NCI-H526 (cell line): ENCODE results near the gene USP32.

Experiments used
- DNase-seq, 2 experiments: peaks; one replicate each; lab custom pipeline; 2025; lab: John Stamatoyannopoulos, UW

USP32 gene

DNA sequence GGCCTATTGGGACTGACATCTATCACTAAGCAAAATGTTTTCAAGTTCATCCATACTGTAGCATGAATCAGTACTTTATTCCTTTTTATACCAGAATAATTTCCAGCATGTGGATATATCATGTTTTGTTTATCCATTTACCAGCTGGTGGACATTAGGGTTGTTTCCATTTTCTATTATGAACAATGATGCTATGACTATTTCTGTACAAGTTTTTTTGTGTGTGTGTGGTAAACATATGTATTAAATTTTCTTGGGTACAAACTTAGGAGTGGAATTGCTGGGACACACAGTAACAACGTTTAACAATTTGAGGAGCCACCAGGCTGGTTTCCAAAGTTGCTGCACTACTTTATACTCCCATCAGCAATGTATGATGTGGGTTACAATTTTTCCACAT lies 91.0 kb downstream of the USP32 start:
- DNase-seq = no peak

DNA sequence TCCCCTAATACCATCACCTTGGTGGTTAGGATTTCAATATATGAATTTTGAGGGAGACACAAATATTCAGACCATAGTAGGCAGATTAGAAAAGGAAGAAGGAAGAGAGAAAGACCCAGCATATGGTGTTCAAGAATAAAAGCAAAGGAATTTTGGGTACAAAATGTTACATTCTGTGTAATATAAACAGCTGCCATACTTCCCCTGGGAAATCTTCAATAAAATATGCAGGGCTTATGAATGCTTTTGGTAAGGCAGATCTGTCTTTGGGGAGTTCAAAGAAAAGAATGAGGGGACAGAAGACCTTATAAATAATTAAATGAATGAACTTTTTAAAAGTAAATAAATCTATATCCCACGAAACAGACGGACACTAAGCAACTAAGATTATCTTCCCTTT lies 91.9 kb downstream of the USP32 start:
- DNase-seq = no peak

DNA sequence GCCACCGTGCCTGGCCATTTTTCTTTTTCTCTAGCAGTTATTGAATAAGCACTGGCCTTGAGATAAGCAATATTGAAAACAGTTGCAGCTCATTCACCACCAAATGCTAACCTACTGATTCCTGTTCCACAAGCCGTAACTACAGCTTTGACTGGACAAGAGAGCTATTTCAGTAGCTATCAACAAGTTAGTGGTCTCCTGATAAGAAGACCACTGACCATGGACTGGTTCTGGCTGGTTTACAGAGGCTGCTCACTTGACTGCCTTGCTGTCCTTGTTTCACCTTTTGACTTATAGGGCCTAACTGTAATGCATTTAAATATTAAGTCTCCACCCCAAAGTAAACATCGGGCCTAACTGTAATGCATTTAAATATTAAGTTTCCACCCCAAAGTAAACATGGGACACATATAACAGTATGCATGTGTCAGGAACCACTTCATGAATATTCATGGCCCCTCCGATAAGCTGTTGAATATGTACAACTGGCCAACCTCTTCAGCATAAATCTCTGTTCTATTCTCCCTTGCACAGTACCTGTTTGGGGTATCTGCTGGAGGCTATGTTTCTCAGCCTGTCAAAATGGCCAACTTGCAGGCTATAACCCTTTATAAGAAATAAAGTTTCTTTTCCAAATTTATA lies 94.1 kb downstream of the USP32 start:
- peak; percentile 72 to 76 for DNase-seq

DNA sequence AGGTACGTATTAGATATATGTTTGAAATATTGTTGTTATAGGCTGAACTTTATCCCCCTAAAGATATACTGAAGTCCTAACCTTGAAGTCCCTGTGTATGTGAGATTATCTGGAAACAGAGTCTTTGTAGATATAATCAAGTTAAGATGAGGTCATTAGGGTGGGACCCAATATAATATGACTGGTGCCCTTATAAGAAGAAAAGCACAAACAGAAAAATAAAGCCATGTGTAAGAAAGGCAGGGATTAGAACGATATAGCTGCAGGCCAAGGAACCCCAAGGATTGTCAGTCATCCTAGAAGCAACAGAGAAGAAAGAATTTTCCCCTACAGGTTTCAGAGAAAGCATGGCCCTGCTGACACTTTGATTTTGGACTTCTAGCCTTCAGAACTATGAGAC lies 95.8 kb downstream of the USP32 start:
- DNase-seq = no peak

- no peak for DNase-seq
Observed at GRCh38 chr17:60293580-60294335, 98.2 kb downstream of the USP32 start.

GRCh38 chr17:60292697-60293096 lies 99.2 kb downstream of the USP32 start:
- no peak for DNase-seq

DNA sequence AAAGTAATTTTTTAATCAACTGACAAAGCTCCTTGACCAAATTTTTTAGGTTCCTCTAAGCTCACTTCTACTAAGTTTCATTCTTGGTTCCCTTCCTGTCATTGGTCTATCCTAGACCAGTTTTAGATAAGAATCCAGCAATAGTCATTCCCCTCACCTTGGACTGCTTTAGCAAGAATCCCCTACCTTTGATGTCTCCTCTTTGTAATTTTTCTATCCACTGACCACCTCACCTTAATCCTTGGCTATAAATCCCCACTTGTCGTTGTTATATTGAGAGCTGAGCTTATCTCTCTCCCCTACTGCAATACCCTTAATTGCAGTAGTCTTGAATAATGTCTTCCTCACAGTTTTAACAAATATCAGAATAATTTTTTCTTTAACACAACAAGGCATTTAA lies 107.2 kb downstream of the USP32 start:
- no peak for DNase-seq

- no peak for DNase-seq
Observed at GRCh38 chr17:60283816-60284215, 108.1 kb downstream of the USP32 start.

DNA sequence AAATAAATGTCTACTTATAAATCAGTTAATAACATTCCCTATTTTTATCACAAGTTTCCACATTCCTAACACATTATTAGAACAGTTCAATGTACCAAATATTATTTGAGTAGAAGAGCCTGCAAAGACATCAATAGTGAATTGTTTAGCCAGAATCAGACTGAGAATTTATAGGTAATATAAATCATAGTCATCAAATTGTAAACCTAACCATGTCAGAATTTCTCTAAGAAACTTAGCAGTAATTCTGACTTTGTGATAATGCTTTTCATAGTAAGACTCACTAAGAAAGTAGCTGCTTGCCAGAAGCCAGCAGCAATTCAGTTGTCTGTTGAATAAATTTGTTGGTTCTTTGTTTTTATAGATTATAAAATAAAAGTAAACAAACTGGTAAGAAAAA lies 111.3 kb downstream of the USP32 start:
- DNase-seq = no peak

- no peak for DNase-seq
Observed at GRCh38 chr17:60278237-60278636, 113.7 kb downstream of the USP32 start.

- no peak for DNase-seq
Observed at GRCh38 chr17:60277258-60277657, 114.7 kb downstream of the USP32 start.

DNA sequence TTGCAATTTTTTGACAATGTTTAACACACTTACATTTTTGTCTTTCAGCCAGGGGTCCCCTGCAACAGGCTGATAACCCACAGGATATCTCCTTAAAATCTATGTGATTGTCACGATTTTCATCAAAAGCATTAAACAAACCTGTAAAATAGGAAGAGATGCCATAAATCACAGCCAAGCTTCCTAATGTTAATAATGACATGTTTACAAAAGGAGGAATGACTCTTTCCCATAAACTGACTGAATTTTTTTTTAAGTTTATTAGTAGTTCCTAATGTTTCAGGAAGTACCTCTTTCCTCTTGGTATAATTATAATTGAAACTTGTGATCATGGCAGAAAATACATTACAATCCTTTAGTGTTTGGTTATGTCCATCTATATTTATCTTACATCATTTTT lies 122.5 kb downstream of the USP32 start:
- no peak for DNase-seq

DNA sequence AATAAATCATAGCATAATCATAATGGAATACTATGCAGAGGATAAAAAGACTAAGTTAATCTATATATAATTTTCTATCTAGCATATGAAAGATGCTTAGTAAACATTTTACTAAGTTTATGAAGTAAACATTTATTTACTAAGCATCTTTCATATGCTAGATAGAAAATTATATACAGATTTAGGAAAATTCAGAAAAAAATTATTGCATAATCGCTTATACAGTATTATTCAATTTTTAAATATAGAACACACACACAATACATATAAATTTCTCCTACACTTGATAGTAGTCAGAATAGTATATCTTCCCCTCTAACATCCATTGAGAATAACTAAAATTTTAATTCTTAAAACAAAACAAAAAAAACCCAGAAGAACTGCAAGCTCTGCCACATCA lies 131.4 kb downstream of the USP32 start:
- DNase-seq = no peak

DNA sequence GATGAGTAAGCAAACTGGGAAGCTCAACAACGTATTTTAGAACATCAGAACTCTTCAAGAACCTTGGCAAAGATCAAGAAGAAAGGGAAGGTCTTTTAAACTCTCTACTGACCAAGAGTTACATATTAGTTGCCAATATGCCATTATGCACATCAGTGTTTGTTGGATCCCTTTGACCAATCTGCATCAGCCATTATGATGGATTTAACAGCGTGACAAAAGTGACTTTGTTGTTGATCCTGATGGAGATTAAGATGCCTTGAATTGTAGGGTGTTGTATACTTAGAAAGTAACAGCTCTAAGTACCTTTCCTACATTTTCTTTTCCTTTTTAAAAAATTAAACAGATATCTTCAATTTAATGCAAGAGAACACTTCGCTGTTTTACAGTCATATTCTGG lies 133.6 kb downstream of the USP32 start:
- DNase-seq = no peak

DNA sequence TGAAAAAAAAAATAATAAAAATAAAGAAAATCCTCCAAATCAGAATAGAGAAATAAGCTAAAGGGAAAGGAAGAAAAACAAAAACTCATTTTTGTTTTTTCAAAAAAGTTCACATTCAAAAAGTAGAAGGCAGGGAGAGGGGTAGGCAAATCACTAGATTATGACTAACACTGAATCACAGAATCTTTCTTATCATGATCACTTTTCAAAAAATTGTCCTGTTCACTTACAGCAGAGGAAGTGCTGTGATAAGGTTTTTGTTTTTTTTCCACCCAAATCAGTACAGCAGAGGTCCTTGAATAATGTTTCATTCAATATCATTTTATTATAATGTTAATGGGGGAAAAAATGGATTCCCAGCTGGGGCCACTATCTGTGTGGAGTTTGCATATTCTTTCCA lies 135.8 kb downstream of the USP32 start:
- no peak for DNase-seq

DNA sequence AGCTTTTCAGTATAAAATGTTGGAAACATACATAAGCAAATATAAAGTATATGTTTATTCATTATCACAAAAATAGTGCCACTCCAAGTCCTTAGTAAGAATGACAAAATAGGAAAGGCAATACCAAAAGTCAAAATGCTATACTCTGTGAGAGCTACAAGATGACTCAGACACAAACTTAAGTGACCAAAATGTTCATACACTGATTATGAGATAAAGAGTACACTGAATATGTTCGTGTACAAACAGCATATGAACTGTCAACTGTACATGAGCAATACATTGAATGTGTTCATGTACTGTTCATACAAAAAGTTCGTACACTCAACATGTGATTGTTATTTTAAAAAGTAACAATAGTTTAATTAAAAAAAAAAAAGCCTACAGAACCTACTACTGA lies 138.9 kb downstream of the USP32 start:
- no peak for DNase-seq

DNA sequence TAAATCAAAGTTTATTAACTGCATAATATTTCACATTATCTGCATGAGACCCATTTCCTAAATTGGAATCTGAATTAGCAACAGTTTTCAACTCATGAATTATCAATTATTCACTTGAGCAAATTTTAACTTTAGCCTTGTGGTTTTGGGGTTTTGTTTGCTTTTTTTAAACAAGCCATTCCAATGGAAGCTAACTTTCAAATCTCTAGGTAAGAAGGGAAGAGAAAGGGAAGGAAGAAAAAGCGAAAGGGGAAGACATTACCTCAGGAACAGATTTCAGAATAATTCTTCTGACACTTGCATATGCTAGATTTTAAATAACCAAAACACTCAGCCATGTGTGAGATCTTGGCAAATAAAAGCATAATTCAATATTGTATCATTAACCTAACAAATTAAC lies 139.5 kb downstream of the USP32 start:
- no peak for DNase-seq

DNA sequence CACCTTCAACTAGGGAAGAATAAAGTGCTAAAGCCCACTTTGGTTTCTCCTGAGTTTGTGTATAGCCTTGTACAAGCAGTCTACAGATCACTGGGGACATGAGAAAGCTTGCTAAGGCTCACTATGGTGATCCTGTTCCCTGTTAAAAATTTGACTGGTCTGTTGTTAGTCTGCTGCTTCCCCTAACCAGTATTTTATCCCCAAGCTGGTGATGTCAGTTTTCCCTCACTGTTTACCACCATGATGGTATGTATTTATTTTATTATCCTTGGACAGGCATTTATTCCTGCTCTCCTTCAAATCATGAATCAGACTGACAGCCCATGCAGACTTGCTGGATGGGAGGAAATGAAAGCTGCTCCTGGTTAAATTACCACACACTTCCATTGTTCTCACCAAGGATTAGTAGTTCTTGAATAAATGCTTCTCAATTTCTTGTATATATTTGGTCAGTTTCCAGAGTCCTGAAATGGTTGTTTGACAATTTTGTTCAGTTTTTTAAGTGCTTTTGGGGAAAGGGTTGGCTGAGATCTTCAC lies 142.6 kb downstream of the USP32 start:
- DNase-seq = no peak

DNA sequence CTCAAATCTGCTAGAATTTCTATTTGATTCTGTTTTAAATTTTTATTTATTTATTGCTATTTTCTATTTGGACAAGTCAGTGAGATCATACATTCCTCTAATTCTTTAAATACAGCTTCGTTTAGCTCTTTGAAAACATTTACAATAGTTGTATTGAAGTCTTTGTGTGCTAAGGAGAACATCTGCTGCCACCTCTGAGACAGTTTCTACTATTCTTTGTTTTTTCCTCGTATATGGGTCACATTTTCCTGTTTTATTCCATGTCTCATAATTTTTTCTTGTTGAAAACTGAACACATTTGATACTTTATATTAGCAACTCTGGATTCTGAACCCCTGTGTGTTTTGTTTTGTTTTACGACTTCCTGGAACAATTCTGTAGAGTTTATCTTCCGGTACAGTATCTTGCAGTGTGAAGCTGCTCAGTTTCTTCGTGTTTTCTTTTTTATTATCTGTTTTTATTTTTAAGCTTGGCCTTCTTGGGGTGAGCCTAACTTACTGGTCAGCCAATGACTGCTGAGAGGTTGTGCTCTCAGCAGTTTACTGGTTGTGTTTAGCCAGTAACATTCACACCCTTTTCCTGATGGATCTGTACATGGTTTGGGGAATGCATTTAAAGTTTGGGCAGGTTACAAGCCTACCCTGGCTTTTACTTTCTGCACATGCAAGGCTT lies 143.2 kb downstream of the USP32 start:
- no peak for DNase-seq

GRCh38 chr17:60247836-60248461 lies 144.0 kb downstream of the USP32 start:
- no peak for DNase-seq

GRCh38 chr17:60244656-60245055 lies 147.3 kb downstream of the USP32 start:
- no peak for DNase-seq

DNA sequence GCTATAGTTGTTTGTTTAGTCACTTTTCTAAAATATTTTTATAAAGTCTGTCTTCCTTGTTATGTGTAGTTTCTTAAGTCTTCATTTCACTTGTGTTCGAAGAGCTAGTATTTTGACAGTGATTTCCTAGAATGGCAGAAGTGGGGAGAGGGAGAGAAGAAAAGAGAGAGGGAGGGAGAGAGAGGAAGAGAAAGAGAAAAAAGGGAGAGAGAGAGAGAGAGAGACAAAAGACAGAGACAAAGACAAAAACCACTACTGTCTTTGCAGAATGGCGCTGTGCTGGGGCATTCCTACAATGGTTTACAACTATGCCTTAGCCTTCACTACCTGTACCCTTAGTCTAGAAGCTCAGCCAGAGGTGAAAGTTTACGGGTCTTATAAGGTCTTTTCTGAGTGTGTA lies 151.6 kb downstream of the USP32 start:
- no peak for DNase-seq

GRCh38 chr17:60231691-60232090 lies 160.2 kb downstream of the USP32 start:
- DNase-seq = no peak
